HUES64 (cell line): ENCODE measurements around the gene GKN1.

ENCODE experiments used
- H3K27ac ChIP-seq: 2 replicates; pipeline ENCODE4 v1.7.0; 2013; ENCODE audit warnings: low read depth, low read length, inconsistent platforms
- H3K27me3 ChIP-seq: 2 replicates; pipeline ENCODE4 v1.6.1; 2013; ENCODE audit warnings: mild to moderate bottlenecking, low read length; ENCODE audit not compliant: insufficient read depth
- H3K36me3 ChIP-seq: 2 replicates; pipeline ENCODE4 v1.6.1; 2013; ENCODE audit warnings: mild to moderate bottlenecking, low read length; ENCODE audit not compliant: insufficient read depth
- H3K4me1 ChIP-seq: 2 replicates; pipeline ENCODE4 v1.6.1; 2013; ENCODE audit warnings: mild to moderate bottlenecking, low read length, moderate library complexity; ENCODE audit not compliant: insufficient read depth
- H3K4me3 ChIP-seq: 2 replicates; pipeline ENCODE4 v1.5.1; 2013; ENCODE audit warnings: mild to moderate bottlenecking, low read length, moderate library complexity
- H3K9ac ChIP-seq: 2 replicates; pipeline ENCODE4 v1.6.1; 2013; ENCODE audit warnings: mild to moderate bottlenecking, low read depth, low read length
- H3K9me3 ChIP-seq: 2 replicates; pipeline ENCODE4 v1.6.1; 2013; ENCODE audit warnings: low read depth, low read length; ENCODE audit not compliant: insufficient read depth
- WGBS: fragments of 150-250, 120-280 bp; methylation state at CpG from one replicate; pipeline ENCODE4 v1.1.7; 2013; ENCODE audit warnings: missing lambda C conversion rate; 5-methylcytosine and 5-hydroxymethylcytosine counted together

Gene GKN1

GRCh38 chr2:69021727-69022126 is 47.3 kb downstream of the GKN1 start:
- no peaks in the 10 kb centered on the region for H3K36me3 ChIP-seq
- no peak overlapping the region for H3K27ac ChIP-seq
- H3K9me3 ChIP-seq, result no peaks in the 10 kb centered on the region
- WGBS, result 98% methylated on average over 3 of the region's 4 CpGs
- H3K4me3 ChIP-seq, result no peak overlapping the region
- no peaks in the 10 kb centered on the region for H3K4me1 ChIP-seq
- no peak overlapping the region for H3K9ac ChIP-seq
- no peaks in the 10 kb centered on the region for H3K27me3 ChIP-seq

- 88% methylated on average over 1 of the region's 1 CpG for WGBS
- Histone ChIP-seq H3K36me3 (no peaks in the 10 kb centered on the region), H3K4me1 (no peaks in the 10 kb centered on the region), H3K9ac (no peak overlapping the region), H3K27ac (no peak overlapping the region), H3K4me3 (no peak overlapping the region), H3K9me3 (no peaks in the 10 kb centered on the region), H3K27me3 (no peaks in the 10 kb centered on the region)
These were observed 48.1 kb downstream of the GKN1 start for GRCh38 chr2:69022548-69022947.

- H3K27ac ChIP-seq, result no peak overlapping the region
- no peaks in the 10 kb centered on the region for H3K27me3 ChIP-seq
- WGBS, result 96% methylated on average over 2 of the region's 2 CpGs
- H3K36me3 ChIP-seq, result no peaks in the 10 kb centered on the region
- H3K9ac ChIP-seq, result no peak overlapping the region
- H3K4me1 ChIP-seq, result no peaks in the 10 kb centered on the region
- no peak overlapping the region for H3K4me3 ChIP-seq
- no peaks in the 10 kb centered on the region for H3K9me3 ChIP-seq
These were observed 48.8 kb downstream of the GKN1 start for GRCh38 chr2:69023236-69023635.

- H3K27ac ChIP-seq, result no peak overlapping the region
- 83% methylated on average over 4 of the region's 4 CpGs for WGBS
- no peaks in the 10 kb centered on the region for H3K4me1 ChIP-seq
- H3K4me3 ChIP-seq, result no peak overlapping the region
- H3K9ac ChIP-seq, result no peak overlapping the region
- no peaks in the 10 kb centered on the region for H3K27me3 ChIP-seq
- no peaks in the 10 kb centered on the region for H3K36me3 ChIP-seq
- no peaks in the 10 kb centered on the region for H3K9me3 ChIP-seq
These were observed 51.6 kb downstream of the GKN1 start for GRCh38 chr2:69026026-69026425.

- H3K9ac ChIP-seq, result no peak overlapping the region
- WGBS, result 95% methylated on average over 13 of the region's 13 CpGs
- peaks cover 6% of the 10 kb centered on the region; the same call in 1 of the 2 replicates for H3K4me1 ChIP-seq
- no peak overlapping the region for H3K27ac ChIP-seq
- H3K36me3 ChIP-seq, result no peaks in the 10 kb centered on the region
- H3K27me3 ChIP-seq, result no peaks in the 10 kb centered on the region
- H3K9me3 ChIP-seq, result no peaks in the 10 kb centered on the region
- no peak overlapping the region for H3K4me3 ChIP-seq
These were observed 52.4 kb downstream of the GKN1 start for GRCh38 chr2:69026691-69027459.
